HG02973 (cell line): Measurements from ENCODE around the gene SERPINB6.
"Not testable (repeated sequence)": the region's sequence is repeated elsewhere in the genome, so short reads cannot be mapped to it uniquely, and the experiment has no call there.

Experiments used
- ATAC-seq: cut with Tn5 transposase; IDR thresholded peaks from one replicate; pipeline ENCODE4 v1.9.1; 2021; ENCODE audit warnings: moderate library complexity; ENCODE audit not compliant: unreplicated experiment

SERPINB6 gene

DNA sequence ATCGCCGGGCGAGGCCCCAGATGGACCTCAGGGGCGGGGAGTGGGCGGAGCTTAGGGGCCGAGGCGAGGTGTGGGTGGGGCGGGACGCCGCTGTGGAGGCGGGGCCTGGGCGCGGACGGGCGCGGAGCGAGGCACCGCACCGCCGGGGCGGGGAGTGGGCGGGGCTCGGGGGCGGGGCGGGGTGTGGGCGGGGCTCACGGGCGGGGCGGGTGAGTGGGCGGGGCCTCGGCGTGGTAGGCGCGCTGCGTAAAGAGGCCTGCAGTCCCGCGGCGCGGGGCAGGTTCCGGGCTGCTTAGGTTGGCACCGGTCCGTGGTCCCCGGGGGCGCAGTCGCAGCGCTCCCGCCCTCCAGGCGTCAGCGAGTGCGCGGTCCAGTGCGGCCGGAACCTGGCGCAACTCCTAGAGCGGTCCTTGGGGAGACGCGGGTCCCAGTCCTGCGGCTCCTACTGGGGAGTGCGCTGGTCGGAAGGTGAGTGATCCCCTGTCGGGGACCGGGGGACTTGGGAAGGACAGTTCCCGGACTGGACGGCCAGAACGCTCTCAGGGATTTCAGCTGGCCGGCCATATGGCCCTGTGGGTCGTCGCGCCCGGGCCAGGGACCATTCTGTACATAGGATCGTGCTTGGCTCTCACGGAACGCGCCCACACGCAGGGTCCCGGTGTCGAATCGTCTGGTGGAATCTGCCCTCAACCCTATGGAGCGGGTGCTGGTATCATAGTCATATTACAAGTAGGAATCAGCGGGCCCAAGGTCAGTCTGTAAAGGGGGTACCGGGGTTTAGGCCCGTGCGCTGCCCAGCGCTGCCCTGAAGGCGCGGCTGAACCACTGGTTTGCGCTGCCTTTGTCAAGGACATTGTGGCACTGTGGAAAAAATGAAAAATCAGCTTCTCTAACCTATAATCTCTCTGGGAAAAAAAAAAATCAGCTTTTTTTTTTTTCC is 28.5 kb upstream of the SERPINB6 start, which contains the start of gene NQO2:
Gene NQO2, plus strand, starts transcription at position 277 of the 940 bp plus-strand sequence. CDS start 6,659 bp downstream, outside the sequence.
- ATAC-seq: peak; percentile 71

DNA sequence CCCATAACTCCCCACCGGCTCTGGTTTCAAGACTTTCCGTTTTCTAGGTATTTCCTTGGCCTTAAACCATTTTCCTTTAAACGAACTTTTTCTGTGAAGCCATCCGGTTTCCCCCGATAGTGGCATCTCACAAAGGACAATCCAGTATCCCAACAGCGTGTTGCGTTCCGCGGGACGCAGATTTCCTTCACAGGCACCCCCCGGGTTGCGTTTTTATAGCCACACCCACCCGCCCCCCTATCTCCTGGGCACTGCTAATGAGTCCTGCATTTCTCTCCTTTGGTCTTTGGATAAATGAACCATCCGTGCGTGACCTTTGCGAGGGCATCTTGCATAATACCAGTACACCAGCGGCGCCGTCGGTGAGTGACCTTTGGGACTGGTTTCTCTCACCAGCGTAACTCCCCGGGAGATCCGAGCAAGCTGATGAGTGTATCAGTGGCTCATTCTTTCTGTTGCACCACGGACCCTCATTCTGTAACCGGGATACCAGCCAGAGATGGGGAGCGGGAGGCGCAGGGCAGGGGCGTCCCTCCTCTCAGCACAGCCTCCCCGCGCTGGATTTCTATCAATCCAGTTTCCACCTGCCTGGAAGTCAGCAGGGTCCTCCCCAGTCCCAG is 27.7 kb upstream of the SERPINB6 start:
- peak; percentile 15 for ATAC-seq

DNA sequence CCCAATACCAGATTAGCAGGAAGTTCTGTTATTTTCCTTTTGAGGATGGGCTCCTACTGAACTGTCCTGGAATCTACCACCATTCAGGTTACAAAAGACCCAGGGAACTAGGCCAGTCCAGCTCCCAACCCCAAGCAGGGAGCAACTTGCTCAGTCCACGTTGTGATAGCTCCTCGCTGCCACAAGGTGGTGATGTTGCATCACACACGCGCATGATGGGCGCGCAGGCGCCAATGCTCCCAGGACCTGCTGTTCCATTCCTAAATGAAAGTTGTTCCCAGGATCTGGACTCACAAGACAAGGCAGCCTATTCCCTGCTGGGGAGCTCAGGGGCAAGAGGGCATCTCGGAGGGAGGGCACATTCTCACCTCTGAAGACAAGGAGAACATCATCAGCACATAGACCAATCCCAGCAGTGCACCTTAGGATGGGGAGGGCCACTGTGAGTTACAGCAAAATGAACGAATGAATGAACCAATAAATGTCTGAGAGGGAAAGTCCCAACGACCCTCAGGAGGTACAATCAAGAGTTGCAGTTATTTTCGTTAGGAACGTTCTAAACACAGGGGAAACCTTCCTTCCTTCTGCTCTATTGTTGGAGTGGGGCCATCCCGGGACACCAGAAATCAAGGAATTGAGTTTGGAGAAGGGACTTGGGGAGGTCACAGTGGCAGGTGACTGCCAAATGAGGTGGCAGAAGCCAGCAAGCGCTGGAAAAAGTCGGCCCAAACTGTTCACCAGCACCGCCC is 27.1 kb upstream of the SERPINB6 start:
- ATAC-seq: not testable (repeated sequence)

DNA sequence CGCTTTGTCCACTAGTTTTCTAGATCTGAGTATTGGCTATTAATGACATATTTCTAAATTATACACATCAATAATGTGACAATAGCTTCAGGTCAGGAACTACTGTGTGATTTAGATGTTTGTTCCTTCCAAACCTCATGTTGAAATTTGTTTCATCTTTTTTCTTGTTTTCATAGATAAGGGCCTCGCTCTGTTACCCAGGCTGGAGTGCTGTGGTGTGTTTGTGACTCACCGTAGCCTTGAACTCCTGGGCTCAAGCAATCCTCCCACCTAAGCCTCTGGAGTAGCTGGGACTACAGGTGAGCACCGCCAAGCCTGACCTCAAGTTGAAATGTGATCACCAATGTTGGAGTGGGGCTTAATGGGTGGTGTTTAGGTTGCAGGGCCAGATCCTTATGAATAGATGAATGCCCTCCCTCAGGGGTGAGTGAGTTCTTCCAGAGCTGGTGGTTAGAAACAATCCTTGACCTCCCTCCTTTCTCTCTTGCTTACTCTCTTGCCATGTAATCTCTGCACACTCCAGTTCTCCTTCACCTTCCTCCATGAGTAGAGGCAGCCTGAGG is 22.5 kb upstream of the SERPINB6 start:
- no peak for ATAC-seq

DNA sequence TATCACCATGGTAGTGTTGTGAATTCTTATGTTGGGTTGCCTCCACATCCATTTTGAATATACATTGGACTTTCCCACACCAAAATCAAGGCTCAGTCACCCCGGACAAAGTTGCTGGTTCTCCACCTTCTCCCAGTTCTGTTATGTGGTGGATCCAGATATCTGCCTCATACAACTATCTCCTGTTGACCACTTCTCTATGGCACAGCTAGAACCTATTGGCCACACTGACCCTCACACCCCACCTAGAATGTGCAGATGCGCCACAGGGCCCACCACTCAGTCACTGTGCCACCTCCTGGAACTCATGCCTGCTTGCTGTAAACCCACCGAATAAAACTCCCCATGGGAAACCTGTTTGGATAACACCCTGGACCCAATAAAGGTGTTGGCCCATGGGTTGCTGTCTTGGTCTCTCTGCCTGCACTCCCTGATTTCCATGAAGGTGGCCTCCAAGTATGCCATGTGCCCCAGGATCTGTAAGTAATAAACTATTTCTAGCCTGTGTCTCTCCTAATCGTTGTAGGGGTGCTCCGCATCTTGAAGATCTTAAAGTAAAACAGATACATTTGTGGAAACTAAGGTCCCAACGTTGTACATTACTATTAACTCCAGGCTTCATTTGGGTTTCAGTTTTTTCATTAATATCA is 21.1 kb upstream of the SERPINB6 start:
- no peak for ATAC-seq

DNA sequence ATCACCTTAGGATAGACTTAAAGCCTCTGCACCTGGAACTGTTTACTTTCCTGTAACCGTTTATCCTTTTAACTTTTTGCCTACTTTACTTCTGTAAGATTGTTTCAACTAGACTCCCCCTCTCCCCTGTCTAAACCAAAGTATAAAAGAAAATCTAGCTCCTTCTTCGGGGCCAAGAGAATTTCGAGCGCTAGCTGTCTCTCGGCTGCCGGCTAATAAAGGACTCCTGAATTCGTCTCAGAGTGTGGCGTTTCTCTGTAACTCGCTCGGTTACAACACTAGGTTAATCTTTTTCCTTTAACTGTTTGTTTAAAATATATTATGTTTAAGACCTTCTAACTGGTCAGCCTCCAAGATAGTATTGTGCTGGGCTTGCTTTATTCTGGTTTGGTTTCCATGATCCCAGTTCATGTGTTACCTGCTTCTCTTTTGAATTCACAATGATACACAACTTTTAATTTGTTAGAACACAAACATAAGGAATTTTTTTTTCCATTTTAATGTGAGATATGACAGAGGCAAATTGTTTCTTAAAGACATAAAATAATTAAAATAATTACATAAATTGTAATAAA is 19.7 kb upstream of the SERPINB6 start:
- ATAC-seq: no peak

DNA sequence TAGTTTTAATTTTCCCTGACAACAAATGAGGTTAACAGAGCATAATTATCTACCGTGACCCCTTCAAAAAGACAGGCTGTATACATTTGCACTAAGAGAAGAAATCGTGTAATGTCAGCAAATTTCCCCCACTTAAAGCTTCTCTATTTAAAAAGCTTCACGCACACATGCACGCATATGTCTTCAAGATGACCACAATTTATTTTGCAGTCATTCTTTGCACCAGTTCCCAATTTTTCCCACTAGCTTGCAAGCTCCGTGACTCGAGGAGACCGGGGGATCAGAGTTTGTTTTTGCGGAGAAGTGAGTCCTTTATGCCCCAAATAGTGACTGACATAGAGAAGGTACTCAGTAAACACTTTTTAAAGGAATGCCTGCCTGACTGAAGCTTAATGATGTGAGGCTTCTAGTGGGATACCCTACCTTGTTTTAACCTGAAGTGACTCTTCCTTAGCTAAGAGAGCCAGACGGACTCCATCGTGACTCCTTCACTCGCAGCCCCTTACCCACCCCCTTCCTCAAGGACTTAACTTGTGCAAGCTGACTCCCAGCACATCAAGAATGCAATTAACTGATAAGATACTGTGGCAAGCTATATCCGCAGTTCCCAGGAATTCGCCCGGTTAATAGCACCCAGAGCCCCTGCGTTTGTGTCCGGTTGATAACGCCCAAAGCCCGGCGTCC is 19.0 kb upstream of the SERPINB6 start:
- no peak for ATAC-seq

DNA sequence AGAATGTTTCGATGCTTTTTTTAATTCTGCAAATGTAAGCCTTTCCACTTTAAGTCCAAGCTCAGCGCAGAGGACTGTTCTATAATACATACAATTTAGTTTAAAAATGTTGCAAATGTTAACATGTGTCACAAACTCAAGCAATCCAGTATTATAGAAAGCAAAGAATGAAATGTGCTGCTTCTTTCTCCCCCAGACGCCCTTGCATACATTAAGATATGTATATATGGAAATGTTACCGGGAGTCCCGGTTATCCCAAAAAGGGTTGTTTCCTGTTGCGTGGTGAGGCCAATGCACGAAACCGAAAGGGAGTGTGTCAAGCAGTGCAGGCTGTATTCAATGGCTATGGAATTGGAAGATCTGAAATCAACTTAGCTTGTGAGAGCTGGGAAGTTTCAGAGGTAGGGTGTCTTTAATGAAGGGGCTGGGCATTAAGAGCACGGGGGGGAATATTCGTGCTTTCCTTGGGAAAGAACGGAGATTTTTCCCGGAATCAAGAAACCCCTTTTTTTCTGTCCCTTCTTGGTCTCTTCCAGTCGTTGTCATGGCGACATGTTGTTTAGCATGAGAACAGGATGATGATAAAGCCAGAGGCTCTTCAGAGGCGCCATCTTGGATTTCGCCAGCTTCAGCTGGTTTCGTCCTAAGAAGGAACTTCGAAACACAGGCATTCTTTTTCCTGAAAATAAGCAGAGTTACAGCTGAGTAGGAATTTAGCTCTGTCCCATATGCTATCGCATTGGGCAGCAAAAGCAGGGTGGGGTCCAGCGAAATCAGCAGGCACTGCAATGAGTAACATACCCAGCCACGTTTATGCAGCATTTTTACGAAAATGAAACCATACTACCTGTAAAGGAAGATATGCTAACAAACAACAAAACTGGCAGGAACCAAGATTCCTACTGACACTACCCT is 18.2 kb upstream of the SERPINB6 start:
- ATAC-seq: peak; percentile 76

DNA sequence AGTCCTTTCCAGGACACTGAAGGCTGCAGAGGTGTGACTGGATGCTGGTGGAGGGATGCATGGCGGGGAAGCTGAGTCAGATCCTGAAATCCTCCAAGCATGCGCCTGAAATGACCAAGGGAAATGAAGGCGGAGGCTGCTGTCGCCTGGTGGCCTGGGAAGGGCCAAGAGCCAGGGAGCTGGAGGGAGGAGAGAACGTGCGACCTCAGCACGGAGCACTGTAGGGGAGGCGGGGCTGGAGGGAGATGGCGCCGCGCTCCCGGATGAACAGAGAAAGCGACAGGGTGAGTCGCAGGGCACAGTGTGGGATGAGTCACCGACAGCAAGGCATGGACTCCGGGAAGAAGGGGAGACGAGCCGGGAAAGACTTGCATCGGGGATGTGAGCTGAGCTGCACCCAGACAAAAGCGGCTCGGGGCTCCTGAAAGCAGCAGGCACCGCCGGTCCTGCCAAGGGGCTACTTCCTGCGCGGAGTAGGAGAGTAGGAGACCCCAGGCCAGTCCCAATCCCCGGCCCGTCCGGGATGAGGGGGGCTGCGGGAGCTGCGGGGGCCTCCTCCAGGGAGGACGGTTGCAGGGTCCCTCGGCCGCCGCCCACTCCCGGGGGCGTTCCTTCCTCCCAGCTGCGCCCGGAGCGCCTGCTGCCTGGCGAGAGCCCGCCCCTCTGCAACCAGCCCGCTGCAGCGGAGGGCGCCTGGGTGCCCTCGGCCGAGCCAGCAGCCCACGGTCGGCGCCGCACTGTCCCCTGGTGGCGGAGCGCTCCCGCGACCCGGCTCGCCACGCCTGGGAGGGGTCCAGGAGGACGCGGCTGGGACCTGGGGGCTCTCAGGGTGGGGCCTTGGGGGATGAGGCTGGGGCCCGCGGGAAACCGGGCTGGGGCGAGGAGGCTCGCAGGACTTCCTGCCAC is 17.3 kb upstream of the SERPINB6 start:
- ATAC-seq: peak; percentile 51

DNA sequence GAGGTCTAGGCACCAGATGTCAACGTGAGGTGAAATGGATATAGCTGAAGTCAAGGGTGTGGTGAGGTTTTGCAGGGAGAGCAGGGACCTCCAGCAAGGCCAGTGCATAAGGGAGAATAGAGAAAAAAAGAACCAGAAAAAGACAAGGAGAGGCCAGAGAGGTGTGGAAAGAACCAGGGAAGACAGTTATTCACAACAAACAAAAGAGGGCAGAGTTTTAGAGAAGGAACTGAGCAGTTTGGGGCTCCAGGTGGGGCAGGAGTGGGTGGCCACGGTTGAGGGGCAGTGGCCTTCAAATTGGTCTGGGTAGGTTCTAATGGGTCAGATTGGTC is 16.7 kb upstream of the SERPINB6 start:
- no peak for ATAC-seq

DNA sequence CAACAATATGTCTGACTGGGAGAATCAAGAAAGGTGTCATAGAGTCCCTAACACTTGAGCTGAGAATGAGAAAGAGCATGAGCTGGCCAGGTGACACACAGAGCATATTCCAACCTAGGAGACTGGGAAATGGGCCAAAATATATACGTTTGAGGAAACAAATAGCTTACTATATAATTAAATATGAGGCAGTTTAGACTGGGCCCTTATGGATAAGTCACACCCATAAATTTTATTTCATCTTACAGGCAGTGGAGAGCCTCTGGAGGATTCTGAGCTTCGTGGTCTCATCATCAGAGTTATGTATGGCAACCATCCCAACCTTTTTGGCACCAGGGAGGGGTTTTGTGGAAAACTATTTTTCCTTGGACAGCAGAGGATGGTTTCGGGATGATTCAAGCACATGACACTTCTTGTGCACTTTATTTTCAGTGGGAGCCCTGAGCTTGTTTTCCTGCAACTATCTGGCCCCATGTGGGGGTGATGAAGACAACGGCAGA is 15.4 kb upstream of the SERPINB6 start:
- no peak for ATAC-seq

DNA sequence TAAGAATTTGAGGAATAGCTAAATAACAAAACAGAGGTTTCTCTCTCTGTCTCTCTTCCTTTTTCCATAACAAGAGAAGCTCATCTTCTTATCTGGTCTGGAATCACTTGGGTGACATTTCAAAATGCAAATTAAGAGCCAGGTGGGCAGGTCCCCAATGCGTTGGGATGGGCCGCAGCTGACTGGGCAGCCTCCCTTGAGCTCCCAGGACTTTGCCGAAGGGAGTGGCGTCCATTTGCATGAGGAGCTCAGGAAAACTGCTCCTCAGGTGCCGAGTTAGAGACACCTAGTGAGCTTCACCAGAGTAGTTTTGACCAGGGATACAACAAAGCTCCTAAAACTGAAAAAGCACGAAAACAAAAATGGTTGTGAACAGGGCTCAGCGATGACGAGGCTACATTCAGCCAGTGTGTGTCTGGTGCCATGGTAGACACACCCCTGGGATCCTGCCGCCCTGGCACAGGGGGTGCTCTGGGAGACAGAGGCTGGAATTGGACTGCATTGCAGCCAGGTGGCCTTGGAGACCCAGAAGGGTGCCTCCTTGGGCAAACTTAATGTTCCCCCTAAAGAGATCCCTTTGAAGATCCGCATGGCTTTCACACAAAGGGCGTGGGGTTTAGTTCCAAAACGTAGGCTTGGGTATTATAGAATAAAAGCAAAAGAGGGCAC is 13.5 kb upstream of the SERPINB6 start:
- ATAC-seq: no peak

DNA sequence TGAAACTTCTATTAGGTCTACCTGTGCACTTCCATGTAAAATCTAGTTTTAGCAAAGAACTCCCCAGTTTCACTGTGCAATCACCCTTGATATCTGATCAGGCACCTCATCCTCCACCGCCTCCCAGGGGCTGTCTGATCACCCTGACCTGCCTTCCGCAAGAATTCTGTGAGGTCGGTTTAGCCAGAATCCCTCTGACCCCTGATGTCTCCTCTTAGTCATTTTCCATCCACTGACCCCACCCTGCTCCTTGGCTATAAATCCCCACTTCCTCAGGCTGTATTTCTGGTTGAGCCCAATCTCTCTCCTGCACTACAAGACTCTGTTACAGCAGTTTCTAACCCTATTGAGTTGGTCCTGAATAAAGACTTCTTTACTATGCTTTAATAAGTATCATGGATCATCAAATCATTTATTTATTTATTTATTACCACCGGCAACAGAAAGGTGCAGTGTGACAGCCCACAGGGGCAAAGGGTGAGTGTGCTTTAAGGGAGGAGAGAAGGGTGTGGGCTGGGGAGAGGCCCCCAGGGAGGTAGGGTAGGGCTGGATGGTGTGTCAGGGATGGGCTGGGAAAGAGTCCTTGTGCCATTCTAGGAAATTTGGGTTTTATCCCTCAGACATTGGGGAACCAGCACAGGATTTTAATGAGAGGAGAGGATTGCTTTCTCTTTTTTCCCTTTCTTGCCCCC is 11.2 kb upstream of the SERPINB6 start:
- no peak for ATAC-seq

DNA sequence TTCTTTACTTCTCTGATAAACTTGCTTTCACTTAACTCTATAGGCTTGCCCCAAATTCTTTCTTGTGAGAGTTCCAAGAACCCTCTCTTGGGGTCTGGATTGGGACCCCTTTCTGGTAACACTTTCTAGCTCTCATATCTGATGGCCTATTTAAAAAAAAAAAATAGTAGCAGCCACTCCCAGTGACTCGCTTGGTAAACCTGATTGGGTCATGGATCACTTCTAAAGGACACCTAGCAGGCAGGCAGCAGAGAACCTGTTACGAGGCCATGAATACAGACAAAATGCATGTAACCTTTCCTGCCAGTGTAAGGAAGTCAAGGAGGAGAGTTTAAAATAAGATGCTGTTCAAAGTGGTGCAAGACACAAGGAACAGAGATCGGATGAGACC is 9.1 kb upstream of the SERPINB6 start:
- ATAC-seq: no peak

DNA sequence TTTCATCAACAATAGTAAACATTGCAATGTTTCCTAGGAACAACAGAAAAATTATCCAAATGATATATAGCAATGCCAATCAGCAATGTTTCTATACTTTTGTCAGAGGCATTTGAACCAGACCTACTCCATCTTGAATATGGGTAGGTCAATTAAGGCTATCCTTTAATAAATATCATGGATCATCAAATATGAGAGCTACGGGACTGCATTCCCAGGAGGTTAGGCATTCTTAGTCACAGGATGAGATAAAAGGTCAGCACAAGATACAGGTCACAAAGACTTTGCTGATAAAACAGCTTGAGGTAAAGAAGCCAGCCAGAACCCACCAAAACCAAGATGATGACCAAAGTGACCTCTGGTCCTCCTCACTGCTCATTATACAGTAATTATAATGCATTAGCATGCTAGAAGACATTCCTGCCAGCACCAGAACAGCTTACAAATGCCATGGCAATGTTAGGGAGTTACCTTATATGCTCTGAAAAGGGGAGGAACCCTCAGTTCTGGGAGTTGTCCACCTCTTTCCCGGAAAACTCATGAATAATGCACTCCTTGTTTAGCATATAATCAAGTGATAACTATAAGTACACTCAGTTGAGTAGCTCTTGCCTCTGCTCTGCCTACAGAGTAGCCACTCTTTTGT is 8.6 kb upstream of the SERPINB6 start:
- ATAC-seq: no peak

DNA sequence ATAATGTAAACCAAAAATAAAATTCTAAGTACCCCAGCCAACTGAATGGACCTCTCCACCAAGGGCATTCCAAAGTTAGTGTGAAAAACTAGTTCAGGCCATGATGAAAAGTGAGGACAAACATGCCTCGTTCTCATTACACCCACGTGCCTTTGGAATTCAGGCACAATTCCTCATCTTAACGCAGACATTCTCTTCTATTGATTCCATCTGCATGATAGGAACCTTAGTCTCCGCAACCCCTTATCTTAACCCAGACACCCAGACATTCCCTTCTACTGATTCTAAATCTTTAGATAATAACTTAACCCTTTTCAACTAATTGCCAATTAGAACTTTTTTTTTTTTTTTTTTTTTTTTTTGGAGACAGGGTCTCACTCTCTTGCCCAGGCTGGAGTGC is 7.6 kb upstream of the SERPINB6 start:
- no peak for ATAC-seq
